HG02973 (cell line): ENCODE measurements around the gene DNAH8.
"Not testable (repeated sequence)": the region's sequence is repeated elsewhere in the genome, so short reads cannot be mapped to it uniquely, and the experiment has no call there.

Experiments used
- ATAC-seq: cut with Tn5 transposase; IDR thresholded peaks from one replicate; pipeline ENCODE4 v1.9.1; 2021; ENCODE audit warnings: moderate library complexity; ENCODE audit not compliant: unreplicated experiment

Gene DNAH8

GRCh38 chr6:38831865-38832264 is 116.8 kb downstream of the DNAH8 start:
- ATAC-seq, result no peak

- no peak for ATAC-seq
Observed at GRCh38 chr6:38833320-38833719, 118.2 kb downstream of the DNAH8 start.

- ATAC-seq, result no peak
Observed at GRCh38 chr6:38836585-38836984, 121.5 kb downstream of the DNAH8 start.

- no peak for ATAC-seq
Observed at GRCh38 chr6:38837101-38837500, 122.0 kb downstream of the DNAH8 start.

- no peak for ATAC-seq
Observed at GRCh38 chr6:38843798-38844197, 128.7 kb downstream of the DNAH8 start.

- ATAC-seq, result no peak
Observed at GRCh38 chr6:38845931-38846330, 130.8 kb downstream of the DNAH8 start.

GRCh38 chr6:38846361-38846760 is 131.2 kb downstream of the DNAH8 start:
- no peak for ATAC-seq

- ATAC-seq, result no peak
Observed at GRCh38 chr6:38846844-38847243, 131.7 kb downstream of the DNAH8 start.

GRCh38 chr6:38847497-38847896 is 132.4 kb downstream of the DNAH8 start:
- ATAC-seq, result no peak

GRCh38 chr6:38848760-38849159 is 133.6 kb downstream of the DNAH8 start:
- no peak for ATAC-seq

- no peak for ATAC-seq
Observed at GRCh38 chr6:38852215-38852614, 137.1 kb downstream of the DNAH8 start.

GRCh38 chr6:38853236-38853635 is 138.1 kb downstream of the DNAH8 start:
- ATAC-seq, result no peak

GRCh38 chr6:38856492-38856891 is 141.4 kb downstream of the DNAH8 start:
- ATAC-seq, result no peak

GRCh38 chr6:38857815-38858214 is 142.7 kb downstream of the DNAH8 start:
- ATAC-seq, result no peak

GRCh38 chr6:38860041-38860440 is 144.9 kb downstream of the DNAH8 start:
- no peak for ATAC-seq

- ATAC-seq, result no peak
Observed at GRCh38 chr6:38861926-38862401, 146.9 kb downstream of the DNAH8 start.

GRCh38 chr6:38865521-38866174 is 150.5 kb downstream of the DNAH8 start:
- no peak for ATAC-seq

GRCh38 chr6:38867726-38868125 is 152.6 kb downstream of the DNAH8 start:
- ATAC-seq, result no peak

GRCh38 chr6:38871741-38872568 is 156.8 kb downstream of the DNAH8 start:
- ATAC-seq, result no peak

GRCh38 chr6:38873001-38873400 is 157.9 kb downstream of the DNAH8 start:
- no peak for ATAC-seq

- not testable (repeated sequence) for ATAC-seq
Observed at GRCh38 chr6:38873816-38874215, 158.7 kb downstream of the DNAH8 start.

- no peak for ATAC-seq
Observed at GRCh38 chr6:38876475-38876874, 161.4 kb downstream of the DNAH8 start.
